HG03045 (cell line): ENCODE measurements around the gene TADA3.
A peak's percentile ranks its signal among the peaks of the same experiment; 100 is the strongest.
"Not testable (repeated sequence)": the region's sequence is repeated elsewhere in the genome, so short reads cannot be mapped to it uniquely, and the experiment has no call there.

ENCODE experiments used
- ATAC-seq: cut with Tn5 transposase; IDR thresholded peaks from one replicate; pipeline ENCODE4 v1.9.1; 2021; ENCODE audit warnings: mild to moderate bottlenecking, moderate library complexity; ENCODE audit not compliant: unreplicated experiment

The TADA3 gene

DNA sequence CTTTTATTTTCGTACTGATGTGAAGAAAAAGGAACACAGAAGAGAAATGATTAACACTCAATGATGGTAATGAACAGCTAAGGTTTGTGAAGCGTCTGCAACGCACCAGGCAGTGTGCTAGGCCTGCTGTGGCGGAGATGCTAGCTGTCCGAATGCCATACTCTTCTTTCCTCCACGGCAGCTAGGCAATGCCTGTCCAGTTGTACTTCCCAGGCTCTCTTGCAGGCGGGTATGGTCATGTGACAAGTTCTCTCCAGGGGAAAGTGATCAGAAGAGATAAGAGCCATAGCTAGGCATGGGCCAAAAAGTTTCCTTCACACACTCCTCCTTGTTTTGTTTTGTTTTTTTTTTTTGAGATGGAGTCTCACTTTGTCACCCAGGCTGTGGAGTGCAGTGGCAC, 6.7 kb downstream of the TADA3 start:
- ATAC-seq, result no peak

DNA sequence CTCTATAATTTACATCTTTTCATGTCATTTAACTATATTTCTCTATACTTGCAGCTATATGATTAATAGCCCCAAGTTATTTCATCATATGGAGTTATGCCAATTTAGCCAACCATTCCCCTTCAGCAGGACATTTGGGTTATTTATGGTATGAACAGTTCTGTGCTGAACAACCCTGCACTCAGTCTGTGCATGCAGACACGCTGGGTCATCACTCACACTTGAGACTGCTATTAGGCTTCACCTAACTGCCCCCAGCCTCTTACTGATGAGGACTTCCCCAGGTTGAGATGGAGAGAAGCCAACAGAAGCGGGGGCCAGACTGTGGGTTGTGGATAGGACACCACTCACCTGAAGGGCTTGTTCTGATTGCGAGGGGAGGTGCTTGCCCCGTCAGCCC, 7.3 kb downstream of the TADA3 start:
- ATAC-seq, result no peak

- ATAC-seq, result no peak
Measured at GRCh38 chr3:9783954-9784353, 8.3 kb downstream of the TADA3 start.

DNA sequence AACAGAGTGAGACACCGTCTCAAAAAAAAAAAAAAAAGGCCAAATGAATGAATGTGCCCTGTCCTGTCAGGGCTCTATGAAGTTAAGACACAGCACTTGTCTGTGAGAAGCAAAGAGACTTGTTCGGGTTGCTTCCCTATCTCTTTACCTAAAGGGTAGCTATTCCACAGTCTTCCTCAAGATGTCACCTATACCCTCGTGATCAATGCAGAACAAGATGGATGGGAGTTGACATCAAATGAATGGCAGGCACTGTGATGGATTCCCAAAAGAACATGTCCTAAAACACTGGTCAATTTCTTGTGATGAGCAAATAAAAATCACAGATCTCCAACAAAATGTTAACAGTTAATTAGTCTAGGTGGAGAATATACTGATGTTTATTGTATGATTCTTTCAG, 9.5 kb downstream of the TADA3 start:
- ATAC-seq, result no peak

- ATAC-seq, result no peak
Measured at GRCh38 chr3:9781978-9782603, 10.2 kb downstream of the TADA3 start.

GRCh38 chr3:9781551-9781950, 10.7 kb downstream of the TADA3 start:
- no peak for ATAC-seq

GRCh38 chr3:9780910-9781309, 11.4 kb downstream of the TADA3 start:
- ATAC-seq, result no peak

GRCh38 chr3:9780458-9780812, 11.8 kb downstream of the TADA3 start:
- ATAC-seq, result no peak

- no peak for ATAC-seq
Measured at GRCh38 chr3:9779721-9780457, 12.4 kb downstream of the TADA3 start.

GRCh38 chr3:9779075-9779593, 13.1 kb downstream of the TADA3 start:
- ATAC-seq, result no peak

DNA sequence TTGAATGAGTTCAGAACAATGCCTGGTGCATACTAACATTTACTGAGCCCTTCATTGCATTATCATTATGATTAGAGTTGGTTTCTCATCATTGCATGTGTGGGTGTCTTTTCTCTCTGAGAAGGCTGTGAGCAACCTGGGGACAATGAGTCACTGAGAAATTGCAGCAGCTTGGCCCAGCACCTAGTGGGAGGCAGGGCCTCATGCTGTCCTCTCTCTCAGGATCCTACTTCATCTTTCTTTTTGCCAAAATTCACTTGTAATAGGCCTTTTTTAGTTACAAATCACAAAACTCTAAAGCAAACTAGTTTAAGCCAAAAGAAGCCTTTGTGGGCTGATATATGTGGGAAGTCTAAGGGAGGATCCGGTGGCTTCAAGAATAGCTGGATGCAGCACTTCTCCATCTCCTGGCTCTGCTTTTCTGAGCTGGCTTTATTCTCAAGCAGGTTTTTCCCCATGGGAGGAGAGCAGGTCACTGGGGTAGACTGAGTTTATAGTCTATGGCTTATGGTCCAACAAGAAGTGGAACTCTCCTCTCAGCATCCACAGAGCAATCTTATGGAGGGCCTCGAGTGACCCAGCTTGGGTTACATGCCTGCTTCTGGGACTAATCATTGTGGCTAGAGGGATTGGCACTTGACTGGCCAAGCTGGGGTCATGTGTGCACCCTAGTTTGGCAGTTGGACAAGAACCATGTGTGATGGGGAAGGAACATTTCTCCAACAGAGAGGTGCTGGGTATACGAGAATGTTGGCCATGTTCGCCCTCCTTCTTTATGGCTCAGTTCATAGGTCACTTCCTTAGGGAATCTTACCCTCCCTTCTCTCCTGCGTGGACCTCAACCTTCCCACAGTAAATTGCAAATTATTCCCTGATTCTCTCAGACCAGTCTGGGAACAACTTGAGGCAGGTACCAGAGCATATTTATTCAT, 13.9 kb downstream of the TADA3 start:
- no peak for ATAC-seq

GRCh38 chr3:9777694-9778021, 14.6 kb downstream of the TADA3 start:
- ATAC-seq, result no peak

DNA sequence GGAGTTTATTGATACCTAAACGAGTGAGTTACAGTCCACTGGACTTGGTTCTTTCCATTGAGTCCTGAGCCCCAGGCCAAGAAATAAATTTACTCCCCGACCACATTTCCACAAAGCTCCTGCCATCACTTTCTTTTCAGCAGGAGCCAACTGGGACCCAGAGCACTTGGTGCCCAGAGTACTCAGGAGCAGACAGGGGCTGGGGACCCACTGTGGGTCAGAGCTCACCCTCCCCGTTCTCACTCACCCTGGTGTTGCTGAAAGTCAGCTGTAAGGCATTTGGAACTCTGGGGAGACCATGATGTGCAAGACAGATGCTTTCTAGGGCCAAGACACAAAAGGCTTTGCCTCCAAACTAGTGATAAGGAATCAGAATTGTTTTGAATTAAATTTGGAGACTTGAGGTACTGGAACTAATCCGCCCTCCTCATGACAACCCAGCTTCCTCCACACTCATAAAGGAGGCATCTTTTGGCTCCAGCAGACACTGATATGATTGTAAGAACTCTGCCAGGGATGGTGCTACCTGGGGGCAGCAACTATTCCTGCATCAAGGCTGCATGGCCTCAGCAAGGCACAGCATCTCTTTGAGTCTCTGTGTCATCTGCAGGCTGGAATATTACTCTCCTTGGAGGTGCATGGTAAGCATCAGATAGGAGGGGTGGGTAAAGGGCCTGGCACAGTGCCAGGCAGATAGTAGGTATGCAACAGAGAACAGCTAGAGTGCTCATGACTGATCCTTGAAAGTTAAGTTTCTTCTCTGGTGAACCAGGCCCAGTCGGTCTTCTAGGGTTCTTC, 15.2 kb downstream of the TADA3 start:
- no peak for ATAC-seq

DNA sequence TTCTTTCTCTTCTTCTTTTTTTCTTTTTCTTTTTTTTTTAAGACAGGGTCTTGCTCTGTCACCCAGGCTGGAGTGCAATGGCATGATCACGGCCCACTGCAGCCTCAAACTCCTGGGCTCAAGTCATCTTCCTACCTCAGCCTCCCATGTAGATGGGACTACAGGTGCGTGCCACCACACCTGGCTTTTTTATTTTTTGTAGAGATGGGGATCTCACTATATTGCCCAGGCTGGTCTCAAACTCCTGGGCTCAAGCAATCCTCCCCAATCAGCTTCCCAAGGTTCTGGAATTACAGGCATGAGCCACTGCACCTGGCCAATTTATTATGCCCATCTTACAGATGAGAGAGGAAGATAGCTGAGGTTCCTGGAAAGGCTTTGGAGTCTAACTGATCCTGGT, 21.3 kb downstream of the TADA3 start:
- ATAC-seq, result not testable (repeated sequence)

DNA sequence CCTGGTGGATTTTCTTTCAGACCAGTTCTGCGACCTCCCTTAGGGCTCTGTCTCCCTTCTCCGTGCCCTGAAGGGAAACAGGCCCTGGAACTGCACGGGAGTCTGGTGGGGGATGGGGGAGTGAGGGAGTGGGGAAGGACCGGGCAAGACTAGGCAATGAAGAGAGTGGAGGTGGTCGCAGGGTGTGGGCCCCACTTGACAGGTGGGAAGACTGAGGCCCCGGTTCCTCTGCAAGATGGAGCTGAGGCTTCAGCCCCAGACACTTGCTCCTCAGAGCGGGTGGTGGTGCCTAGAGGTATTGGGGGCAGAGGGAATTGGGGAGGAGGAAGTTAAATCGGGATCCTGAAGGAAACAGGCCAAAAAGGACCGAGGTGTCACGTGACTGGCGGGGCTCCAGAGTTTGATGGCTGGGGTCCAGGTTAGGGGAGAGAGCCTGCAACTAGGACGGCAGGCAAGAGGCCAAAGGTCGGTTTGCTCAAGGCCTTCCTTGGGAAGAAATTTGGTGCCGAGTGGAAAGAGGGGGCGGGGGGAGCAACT, 21.9 kb downstream of the TADA3 start:
- ATAC-seq, result peak; percentile 9

GRCh38 chr3:9769426-9770275, 22.6 kb downstream of the TADA3 start, which contains the start of gene CAMK1:
Gene CAMK1 (minus strand): TSS chr3:9769947. CDS start chr3:9767749, 2,198 bp downstream.
- ATAC-seq, result peak; percentile 80

- ATAC-seq, result no peak
Measured at GRCh38 chr3:9769012-9769411, 23.3 kb downstream of the TADA3 start.

- ATAC-seq, result no peak
Measured at GRCh38 chr3:9768141-9768775, 24.0 kb downstream of the TADA3 start.

- no peak for ATAC-seq
Measured at GRCh38 chr3:9767418-9767817, 24.9 kb downstream of the TADA3 start.
